Suprapubic skin (tissue), 4 donors: Measurements from ENCODE around the gene DES. TPM values are rescaled to one million over a fixed set of nuclear protein-coding genes. Genes with fewer than 3 reads are reported as not detected.

Experiments used
- DNase-seq, 2 donors: peaks; one replicate each; pipeline ENCODE4 v3.0.0-alpha.2; 2019; ENCODE audit warnings: low spot score in 2 of 2
- H3K27ac ChIP-seq: fragments of 200-600 bp; sonication (generic); one replicate; pipeline ENCODE4 v1.5.1; 2019
- H3K27me3 ChIP-seq: fragments of 200-600 bp; sonication (generic); one replicate; pipeline ENCODE4 v1.5.1; 2019
- H3K36me3 ChIP-seq: fragments of 200-600 bp; sonication (generic); one replicate; pipeline ENCODE4 v1.5.1; 2019
- H3K4me1 ChIP-seq: fragments of 200-600 bp; sonication (generic); one replicate; pipeline ENCODE4 v1.5.1; 2019
- H3K4me3 ChIP-seq: fragments of 200-600 bp; sonication (generic); one replicate; pipeline ENCODE4 v1.5.1; 2019; ENCODE audit warnings: mild to moderate bottlenecking
- H3K9me3 ChIP-seq: fragments of 200-600 bp; sonication (generic); one replicate; pipeline ENCODE4 v1.5.1; 2019
- CTCF ChIP-seq, 2 donors: fragments of 200-600 bp in 1 of 2; fragments of 450-650 bp in 1 of 2; sonication (generic) in 1 of 2; IDR thresholded peaks; one replicate each; pipeline ENCODE4 v1.5.1; 2016 to 2019; ENCODE audit warnings: antibody characterized with exemption in 2 of 2, mild to moderate bottlenecking in 1 of 2, moderate library complexity in 1 of 2
- EP300 ChIP-seq: sonication (generic); formaldehyde crosslinking; IDR thresholded peaks from one replicate; pipeline ENCODE4 v1.6.1; 2017; ENCODE audit warnings: antibody characterized with exemption
- POLR2A ChIP-seq, 2 donors: fragments of 450-650 bp; IDR thresholded peaks; one replicate each; pipeline ENCODE4 v1.6.1; 2017; ENCODE audit warnings: antibody characterized with exemption in 2 of 2, mild to moderate bottlenecking in 2 of 2, moderate library complexity in 2 of 2
- POLR2AphosphoS5 ChIP-seq, 3 donors: sonication (generic); formaldehyde crosslinking; IDR thresholded peaks; one replicate each; pipeline ENCODE4 v1.6.1; 2017; ENCODE audit warnings: antibody characterized with exemption in 3 of 3
- WGBS: methylation state at CpG from one replicate; pipeline ENCODE4 v1.1.5; 2018; 5-methylcytosine and 5-hydroxymethylcytosine counted together
- total RNA-seq, 4 donors: library from RNA; depleted of rRNA; stranded (reverse); fragments of >200 nt; gene quantifications; one replicate each; pipeline ENCODE4 v1.1.0, GENCODE V29; 2016

The DES gene
- total RNA-seq, 4 donors from 2014 or later = 11.4 to 100 (median 35.6) TPM

- 91% methylated on average over 3 of the region's 3 CpGs for WGBS
- no peak for TF ChIP-seq CTCF (IDR thresholded peaks at IDR 0.05)
- no peak overlapping the region for H3K27ac ChIP-seq
- peaks cover 44% of the 10 kb centered on the region for H3K27me3 ChIP-seq
- H3K9me3 ChIP-seq = no peaks in the 10 kb centered on the region
- peak in 1 of 2 donors; percentile 72 for DNase-seq
- no peaks in the 10 kb centered on the region for H3K36me3 ChIP-seq
- H3K4me3 ChIP-seq = no peak overlapping the region
- peaks cover 20% of the 10 kb centered on the region for H3K4me1 ChIP-seq
Observed at GRCh38 chr2:219437141-219437540, 19.0 kb downstream of the DES start.

- Histone ChIP-seq H3K27ac (no peak overlapping the region), H3K4me3 (no peak overlapping the region), H3K36me3 (no peaks in the 10 kb centered on the region), H3K9me3 (no peaks in the 10 kb centered on the region), H3K4me1 (peaks cover 23% of the 10 kb centered on the region), H3K27me3 (peaks cover 50% of the 10 kb centered on the region)
- no peak for DNase-seq
- WGBS = 76% methylated on average over 6 of the region's 6 CpGs
- TF ChIP-seq POLR2AphosphoS5 (IDR thresholded peaks at IDR 0.05) (no peak), POLR2A (IDR thresholded peaks at IDR 0.05) (no peak), EP300 (no peak), CTCF (IDR thresholded peaks at IDR 0.05) (no peak)
Observed at GRCh38 chr2:219437690-219438206, 19.6 kb downstream of the DES start.

- no peak for TF ChIP-seq POLR2AphosphoS5 (IDR thresholded peaks at IDR 0.05)
- TF ChIP-seq POLR2A (IDR thresholded peaks at IDR 0.05) = no peak
- TF ChIP-seq EP300 = no peak
- TF ChIP-seq CTCF (IDR thresholded peaks at IDR 0.05) = no peak
- no peak for DNase-seq
- Histone ChIP-seq H3K4me3 (no peak overlapping the region), H3K27me3 (peaks cover 58% of the 10 kb centered on the region), H3K27ac (no peak overlapping the region), H3K4me1 (peaks cover 23% of the 10 kb centered on the region), H3K36me3 (no peaks in the 10 kb centered on the region), H3K9me3 (no peaks in the 10 kb centered on the region)
- 87% methylated on average over 4 of the region's 4 CpGs for WGBS
Observed at GRCh38 chr2:219438453-219438852, 20.3 kb downstream of the DES start.

GRCh38 chr2:219439506-219439905 is 21.3 kb downstream of the DES start:
- no peak overlapping the region for H3K27ac ChIP-seq
- TF ChIP-seq CTCF (IDR thresholded peaks at IDR 0.05) (no peak), EP300 (no peak), POLR2A (IDR thresholded peaks at IDR 0.05) (no peak), POLR2AphosphoS5 (IDR thresholded peaks at IDR 0.05) (no peak)
- peaks cover 63% of the 10 kb centered on the region for H3K27me3 ChIP-seq
- H3K4me3 ChIP-seq = no peak overlapping the region
- peaks cover 23% of the 10 kb centered on the region for H3K4me1 ChIP-seq
- no peak for DNase-seq
- H3K36me3 ChIP-seq = no peaks in the 10 kb centered on the region
- WGBS = 92% methylated on average over 6 of the region's 6 CpGs
- H3K9me3 ChIP-seq = no peaks in the 10 kb centered on the region

- WGBS = 61% methylated on average over 6 of the region's 6 CpGs
- H3K27ac ChIP-seq = no peak overlapping the region
- peaks cover 54% of the 10 kb centered on the region for H3K27me3 ChIP-seq
Observed at GRCh38 chr2:219440388-219441256, 22.4 kb downstream of the DES start.

More at GRCh38 chr2:219440388-219441256, 22.4 kb downstream of the DES start:
- TF ChIP-seq POLR2AphosphoS5 (IDR thresholded peaks at IDR 0.05) = no peak
- no peaks in the 10 kb centered on the region for H3K36me3 ChIP-seq
- no peaks in the 10 kb centered on the region for H3K9me3 ChIP-seq
- H3K4me3 ChIP-seq = no peak overlapping the region
- peaks cover 15% of the 10 kb centered on the region for H3K4me1 ChIP-seq
- DNase-seq = no peak
